WTC11 (cell line): ENCODE data around the gene AP3B2. TPM values are rescaled to one million over a fixed set of nuclear protein-coding genes. Genes with fewer than 3 reads are reported as not detected.

ENCODE experiments used
- AFF4 ChIP-seq: sonication (generic); formaldehyde crosslinking; IDR thresholded peaks from 2 replicates; pipeline ENCODE4 v1.8.1; 2023; ENCODE audit warnings: mild to moderate bottlenecking, missing genetic modification reagents, borderline replicate concordance
- ATF1 ChIP-seq: sonication (generic); formaldehyde crosslinking; IDR thresholded peaks from 2 replicates; pipeline ENCODE4 v1.8.1; 2023; ENCODE audit warnings: mild to moderate bottlenecking, moderate library complexity, missing genetic modification reagents
- ATF3 ChIP-seq: sonication (generic); formaldehyde crosslinking; conservative IDR thresholded peaks from 2 replicates; pipeline ENCODE4 v1.8.1; 2022; ENCODE audit warnings: mild to moderate bottlenecking, missing genetic modification reagents
- CREB1 ChIP-seq: sonication (generic); formaldehyde crosslinking; IDR thresholded peaks from 2 replicates; pipeline ENCODE4 v1.8.0; 2023; ENCODE audit warnings: mild to moderate bottlenecking, missing genetic modification reagents
- CREM ChIP-seq: sonication (generic); formaldehyde crosslinking; IDR thresholded peaks from 2 replicates; pipeline ENCODE4 v1.8.1; 2022; ENCODE audit warnings: mild to moderate bottlenecking, missing genetic modification reagents, moderate library complexity
- FOXJ3 ChIP-seq: sonication (generic); formaldehyde crosslinking; IDR thresholded peaks from 2 replicates; pipeline ENCODE4 v1.9.0; 2021; ENCODE audit warnings: missing genetic modification reagents, mild to moderate bottlenecking, borderline replicate concordance
- FOXP1 ChIP-seq: sonication (generic); formaldehyde crosslinking; IDR thresholded peaks from 2 replicates; pipeline ENCODE4 v1.8.0; 2022; ENCODE audit warnings: missing genetic modification reagents, mild to moderate bottlenecking, moderate library complexity, borderline replicate concordance
- HMGXB4 ChIP-seq: sonication (generic); formaldehyde crosslinking; IDR thresholded peaks from 2 replicates; pipeline ENCODE4 v1.8.1; 2023; ENCODE audit warnings: mild to moderate bottlenecking, moderate library complexity, missing genetic modification reagents
- IRF1 ChIP-seq: sonication (generic); formaldehyde crosslinking; IDR thresholded peaks from 2 replicates; pipeline ENCODE4 v1.8.0; 2023; ENCODE audit warnings: missing genetic modification reagents
- MAX ChIP-seq: sonication (generic); formaldehyde crosslinking; IDR thresholded peaks from 2 replicates; pipeline ENCODE4 v1.8.0; 2022; ENCODE audit warnings: mild to moderate bottlenecking, missing genetic modification reagents
- MXD4 ChIP-seq: fragments of 250-450 bp; sonication (Bioruptor Pico); IDR thresholded peaks from 2 replicates; pipeline ENCODE4 v1.8.0; 2021; ENCODE audit warnings: mild to moderate bottlenecking, moderate library complexity, borderline replicate concordance
- NR1H2 ChIP-seq: sonication (generic); formaldehyde crosslinking; IDR thresholded peaks from 2 replicates; pipeline ENCODE4 v1.9.0; 2021; ENCODE audit warnings: mild to moderate bottlenecking, moderate library complexity, missing genetic modification reagents
- RELA ChIP-seq: sonication (generic); formaldehyde crosslinking; IDR thresholded peaks from 2 replicates; pipeline ENCODE4 v1.8.1; 2022; ENCODE audit warnings: missing genetic modification reagents, mild to moderate bottlenecking, borderline replicate concordance
- SP1 ChIP-seq: sonication (generic); formaldehyde crosslinking; conservative IDR thresholded peaks from 2 replicates; pipeline ENCODE4 v1.8.1; 2022; ENCODE audit warnings: missing genetic modification reagents
- TEAD1 ChIP-seq: sonication (generic); formaldehyde crosslinking; IDR thresholded peaks from 2 replicates; pipeline ENCODE4 v1.8.0; 2022; ENCODE audit warnings: mild to moderate bottlenecking, missing genetic modification reagents
- ZBTB21 ChIP-seq: sonication (generic); formaldehyde crosslinking; IDR thresholded peaks from 2 replicates; pipeline ENCODE4 v1.8.1; 2023; ENCODE audit warnings: mild to moderate bottlenecking, missing genetic modification reagents, borderline replicate concordance
- ZNF138 ChIP-seq: sonication (generic); formaldehyde crosslinking; conservative IDR thresholded peaks from 2 replicates; pipeline ENCODE4 v1.8.1; 2022; ENCODE audit warnings: mild to moderate bottlenecking, moderate library complexity, missing genetic modification reagents
- ZNF219 ChIP-seq: sonication (generic); formaldehyde crosslinking; IDR thresholded peaks from 2 replicates; pipeline ENCODE4 v1.8.0; 2023; ENCODE audit warnings: missing genetic modification reagents, mild to moderate bottlenecking, borderline replicate concordance
- ZNF317 ChIP-seq: sonication (generic); formaldehyde crosslinking; IDR thresholded peaks from 2 replicates; pipeline ENCODE4 v1.8.1; 2023; ENCODE audit warnings: low read depth, mild to moderate bottlenecking, moderate library complexity, missing genetic modification reagents, borderline replicate concordance
- ZNF423 ChIP-seq: fragments of 250-450 bp; sonication (Bioruptor Pico); IDR thresholded peaks from 2 replicates; pipeline ENCODE4 v2.1.2; 2022; ENCODE audit warnings: mild to moderate bottlenecking, moderate library complexity
- total RNA-seq: library from RNA; stranded (reverse); gene quantifications from 3 replicates; pipeline ENCODE4 v1.2.3, GENCODE V29; 2021
- TF ChIP-seq, protein P1 (sequence below): sonication (generic); formaldehyde crosslinking; IDR thresholded peaks from 2 replicates; pipeline ENCODE4 v1.8.1; 2022; ENCODE audit warnings: low read depth, mild to moderate bottlenecking, moderate library complexity, missing genetic modification reagents, borderline replicate concordance
- TF ChIP-seq, protein P2 (sequence below): sonication (generic); formaldehyde crosslinking; IDR thresholded peaks from 2 replicates; pipeline ENCODE4 v1.8.0; 2023; ENCODE audit warnings: mild to moderate bottlenecking, missing genetic modification reagents
- TF ChIP-seq, protein P3 (sequence below): fragments of 250-450 bp; sonication (Bioruptor Pico); IDR thresholded peaks from 2 replicates; pipeline ENCODE4 v1.8.0; 2021; ENCODE audit warnings: mild to moderate bottlenecking
- TF ChIP-seq, protein P4 (sequence below): sonication (generic); formaldehyde crosslinking; IDR thresholded peaks from 2 replicates; pipeline ENCODE4 v1.8.1; 2022; ENCODE audit warnings: mild to moderate bottlenecking, missing genetic modification reagents, moderate library complexity, borderline replicate concordance

The AP3B2 gene
- total RNA-seq, 1 experiment from 2014 or later: 17.7 TPM

GRCh38 chr15:82749951-82750830 lies 40.5 kb upstream of the AP3B2 start (continued):
- TF ChIP-seq ATF3 (CRISPR knock-in tag) (no peak), TEAD1 (CRISPR knock-in tag) (no peak; the same call in 1 of the 2 replicates), FOXP1 (CRISPR knock-in tag) (no peak), RELA (no peak), ZNF138 (CRISPR knock-in tag) (no peak), CREB1 (no peak), CREM (CRISPR knock-in tag) (peak; percentile 60; the same call in 1 of the 2 replicates), MAX (peak; percentile 92), AFF4 (no peak), ATF1 (CRISPR knock-in tag) (no peak), ZBTB21 (CRISPR knock-in tag) (no peak), ZNF317 (CRISPR knock-in tag) (no peak), IRF1 (CRISPR knock-in tag) (no peak), HMGXB4 (CRISPR knock-in tag) (no peak), ZNF219 (no peak), MXD4 (no peak), SP1 (peak; percentile 47; the same call in 1 of the 2 replicates), FOXJ3 (CRISPR knock-in tag) (no peak), NR1H2 (CRISPR knock-in tag) (no peak), ZNF423 (no peak)
- TF ChIP-seq, protein P1, sequence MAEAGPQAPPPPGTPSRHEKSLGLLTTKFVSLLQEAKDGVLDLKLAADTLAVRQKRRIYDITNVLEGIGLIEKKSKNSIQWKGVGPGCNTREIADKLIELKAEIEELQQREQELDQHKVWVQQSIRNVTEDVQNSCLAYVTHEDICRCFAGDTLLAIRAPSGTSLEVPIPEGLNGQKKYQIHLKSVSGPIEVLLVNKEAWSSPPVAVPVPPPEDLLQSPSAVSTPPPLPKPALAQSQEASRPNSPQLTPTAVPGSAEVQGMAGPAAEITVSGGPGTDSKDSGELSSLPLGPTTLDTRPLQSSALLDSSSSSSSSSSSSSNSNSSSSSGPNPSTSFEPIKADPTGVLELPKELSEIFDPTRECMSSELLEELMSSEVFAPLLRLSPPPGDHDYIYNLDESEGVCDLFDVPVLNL (CRISPR knock-in tag): no peak
- TF ChIP-seq, protein P2, sequence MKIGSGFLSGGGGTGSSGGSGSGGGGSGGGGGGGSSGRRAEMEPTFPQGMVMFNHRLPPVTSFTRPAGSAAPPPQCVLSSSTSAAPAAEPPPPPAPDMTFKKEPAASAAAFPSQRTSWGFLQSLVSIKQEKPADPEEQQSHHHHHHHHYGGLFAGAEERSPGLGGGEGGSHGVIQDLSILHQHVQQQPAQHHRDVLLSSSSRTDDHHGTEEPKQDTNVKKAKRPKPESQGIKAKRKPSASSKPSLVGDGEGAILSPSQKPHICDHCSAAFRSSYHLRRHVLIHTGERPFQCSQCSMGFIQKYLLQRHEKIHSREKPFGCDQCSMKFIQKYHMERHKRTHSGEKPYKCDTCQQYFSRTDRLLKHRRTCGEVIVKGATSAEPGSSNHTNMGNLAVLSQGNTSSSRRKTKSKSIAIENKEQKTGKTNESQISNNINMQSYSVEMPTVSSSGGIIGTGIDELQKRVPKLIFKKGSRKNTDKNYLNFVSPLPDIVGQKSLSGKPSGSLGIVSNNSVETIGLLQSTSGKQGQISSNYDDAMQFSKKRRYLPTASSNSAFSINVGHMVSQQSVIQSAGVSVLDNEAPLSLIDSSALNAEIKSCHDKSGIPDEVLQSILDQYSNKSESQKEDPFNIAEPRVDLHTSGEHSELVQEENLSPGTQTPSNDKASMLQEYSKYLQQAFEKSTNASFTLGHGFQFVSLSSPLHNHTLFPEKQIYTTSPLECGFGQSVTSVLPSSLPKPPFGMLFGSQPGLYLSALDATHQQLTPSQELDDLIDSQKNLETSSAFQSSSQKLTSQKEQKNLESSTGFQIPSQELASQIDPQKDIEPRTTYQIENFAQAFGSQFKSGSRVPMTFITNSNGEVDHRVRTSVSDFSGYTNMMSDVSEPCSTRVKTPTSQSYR (CRISPR knock-in tag): 0 out of 2 replicates have a peak, but pooled peaks have one; percentile 34
- TF ChIP-seq, protein P3, sequence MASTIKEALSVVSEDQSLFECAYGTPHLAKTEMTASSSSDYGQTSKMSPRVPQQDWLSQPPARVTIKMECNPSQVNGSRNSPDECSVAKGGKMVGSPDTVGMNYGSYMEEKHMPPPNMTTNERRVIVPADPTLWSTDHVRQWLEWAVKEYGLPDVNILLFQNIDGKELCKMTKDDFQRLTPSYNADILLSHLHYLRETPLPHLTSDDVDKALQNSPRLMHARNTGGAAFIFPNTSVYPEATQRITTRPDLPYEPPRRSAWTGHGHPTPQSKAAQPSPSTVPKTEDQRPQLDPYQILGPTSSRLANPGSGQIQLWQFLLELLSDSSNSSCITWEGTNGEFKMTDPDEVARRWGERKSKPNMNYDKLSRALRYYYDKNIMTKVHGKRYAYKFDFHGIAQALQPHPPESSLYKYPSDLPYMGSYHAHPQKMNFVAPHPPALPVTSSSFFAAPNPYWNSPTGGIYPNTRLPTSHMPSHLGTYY (CRISPR knock-in tag): no peak
- TF ChIP-seq, protein P4, sequence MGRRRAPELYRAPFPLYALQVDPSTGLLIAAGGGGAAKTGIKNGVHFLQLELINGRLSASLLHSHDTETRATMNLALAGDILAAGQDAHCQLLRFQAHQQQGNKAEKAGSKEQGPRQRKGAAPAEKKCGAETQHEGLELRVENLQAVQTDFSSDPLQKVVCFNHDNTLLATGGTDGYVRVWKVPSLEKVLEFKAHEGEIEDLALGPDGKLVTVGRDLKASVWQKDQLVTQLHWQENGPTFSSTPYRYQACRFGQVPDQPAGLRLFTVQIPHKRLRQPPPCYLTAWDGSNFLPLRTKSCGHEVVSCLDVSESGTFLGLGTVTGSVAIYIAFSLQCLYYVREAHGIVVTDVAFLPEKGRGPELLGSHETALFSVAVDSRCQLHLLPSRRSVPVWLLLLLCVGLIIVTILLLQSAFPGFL: no peak
